Superior temporal gyrus (tissue), 1 donor: Measurements from ENCODE around the gene NXPH2.
"Not testable (repeated sequence)": the region's sequence is repeated elsewhere in the genome, so short reads cannot be mapped to it uniquely, and the experiment has no call there.

Source experiments
- DNase-seq: peaks from one replicate; pipeline ENCODE4 v3.0.0-alpha.2; 2016; ENCODE audit errors: extremely low spot score

Gene NXPH2

DNA sequence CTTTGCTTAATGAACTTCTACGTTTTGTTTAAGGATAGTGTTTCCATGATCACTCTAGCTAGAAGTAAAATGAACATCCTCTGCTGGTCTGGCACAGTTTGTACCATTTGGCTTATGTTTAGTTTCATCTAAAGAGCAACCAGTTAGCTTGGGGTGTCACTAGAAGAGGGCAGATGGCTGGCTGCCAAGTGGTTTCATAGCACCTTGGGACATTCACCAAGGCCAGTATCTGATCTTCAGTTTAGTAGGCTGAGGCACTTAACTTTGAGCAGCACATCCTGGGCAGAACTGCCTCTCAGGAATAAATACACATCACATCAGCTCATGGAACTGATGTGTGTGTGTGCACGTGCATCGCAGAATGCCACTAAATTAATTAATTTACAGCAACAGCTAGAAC is 68.4 kb downstream of the NXPH2 start:
- no peak for DNase-seq

DNA sequence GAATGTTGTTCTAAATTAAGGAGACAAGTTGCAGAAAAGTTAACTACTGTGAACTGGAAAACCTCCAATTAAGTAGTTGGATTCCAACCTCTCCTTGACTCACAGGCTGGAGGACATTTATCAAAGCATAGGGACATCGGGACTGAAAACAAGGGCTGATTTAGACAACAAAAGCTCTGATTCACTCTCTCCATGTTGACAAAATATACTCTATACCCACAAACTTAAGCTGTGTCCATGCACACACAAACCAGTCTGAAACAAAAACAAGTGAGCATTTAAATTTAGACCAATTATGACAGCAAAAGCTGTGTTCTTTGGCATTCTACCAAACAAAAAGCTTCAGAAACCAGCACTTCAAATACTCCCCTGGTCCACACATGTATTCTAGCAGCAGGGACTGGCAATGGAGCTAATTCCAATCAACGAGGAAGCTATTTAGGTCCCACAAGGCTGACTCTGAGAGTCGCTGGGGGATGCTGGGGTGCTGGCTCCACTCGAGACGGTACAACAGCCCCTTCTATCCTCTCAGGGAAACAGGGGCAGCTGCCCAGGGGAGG is 71.4 kb downstream of the NXPH2 start:
- peak; percentile 51 for DNase-seq

- peak; percentile 77 for DNase-seq
Observed at GRCh38 chr2:138707392-138708074, 72.7 kb downstream of the NXPH2 start.

- no peak for DNase-seq
Observed at GRCh38 chr2:138703242-138703641, 76.9 kb downstream of the NXPH2 start.

GRCh38 chr2:138700716-138701115 is 79.5 kb downstream of the NXPH2 start:
- DNase-seq, result no peak

- no peak for DNase-seq
Observed at GRCh38 chr2:138699421-138699820, 80.8 kb downstream of the NXPH2 start.

- no peak for DNase-seq
Observed at GRCh38 chr2:138698428-138698827, 81.8 kb downstream of the NXPH2 start.

DNA sequence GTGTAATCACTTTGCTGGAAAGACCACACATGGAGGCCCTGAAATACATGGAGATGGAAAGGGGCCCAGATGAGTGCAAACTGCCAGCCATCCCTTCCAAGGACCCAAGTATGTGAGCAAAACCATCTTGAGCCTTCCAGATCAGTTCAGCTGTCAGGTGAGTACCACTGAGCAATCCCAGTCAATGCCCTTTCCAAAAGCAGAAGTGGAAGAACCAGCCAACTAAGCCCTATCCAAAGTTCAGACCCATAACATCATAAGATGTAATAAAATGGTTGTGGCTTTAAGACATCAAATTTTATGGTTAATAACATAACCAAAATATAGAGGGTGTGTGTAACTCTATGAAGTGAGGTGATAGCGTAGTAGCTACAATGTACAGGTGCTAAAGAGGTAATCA is 88.5 kb downstream of the NXPH2 start:
- no peak for DNase-seq

DNA sequence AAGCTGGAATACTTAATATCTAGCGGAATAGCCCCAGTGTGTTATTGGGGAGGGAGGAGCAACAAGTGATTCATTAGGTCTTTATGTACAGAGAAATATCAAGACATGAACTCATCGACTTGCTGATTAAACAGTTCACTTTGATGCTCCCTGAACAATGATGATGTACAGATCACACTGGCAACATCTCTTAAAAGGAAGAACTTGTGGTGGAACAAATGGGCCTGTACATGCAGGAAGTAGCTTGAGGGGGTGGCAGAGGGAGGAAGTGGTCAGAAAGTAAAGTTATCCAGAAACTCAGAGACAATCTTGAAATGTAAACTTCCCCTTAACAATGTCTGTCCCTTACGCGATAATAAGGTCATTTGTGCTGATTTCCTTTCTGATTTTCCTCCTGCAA is 90.5 kb downstream of the NXPH2 start:
- DNase-seq, result no peak

DNA sequence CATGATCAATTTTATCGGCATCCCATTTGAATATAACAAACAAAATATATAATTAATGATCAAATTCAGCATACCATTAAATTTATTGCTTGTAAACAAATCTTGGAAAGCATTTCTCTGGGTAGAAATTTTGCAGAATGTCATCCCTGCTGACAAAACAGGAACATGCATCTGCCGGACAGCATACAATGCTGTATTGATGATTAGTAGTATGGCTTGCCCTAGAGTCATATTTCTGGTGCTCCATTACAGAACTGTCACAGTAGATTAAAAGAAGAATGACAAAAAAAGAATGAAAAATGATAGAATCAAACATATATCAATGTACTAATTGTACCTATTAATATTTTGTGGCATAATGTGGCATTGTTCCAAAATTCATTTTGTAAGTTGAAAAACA is 98.0 kb downstream of the NXPH2 start:
- no peak for DNase-seq

- DNase-seq, result no peak
Observed at GRCh38 chr2:138677221-138677620, 103.0 kb downstream of the NXPH2 start.

DNA sequence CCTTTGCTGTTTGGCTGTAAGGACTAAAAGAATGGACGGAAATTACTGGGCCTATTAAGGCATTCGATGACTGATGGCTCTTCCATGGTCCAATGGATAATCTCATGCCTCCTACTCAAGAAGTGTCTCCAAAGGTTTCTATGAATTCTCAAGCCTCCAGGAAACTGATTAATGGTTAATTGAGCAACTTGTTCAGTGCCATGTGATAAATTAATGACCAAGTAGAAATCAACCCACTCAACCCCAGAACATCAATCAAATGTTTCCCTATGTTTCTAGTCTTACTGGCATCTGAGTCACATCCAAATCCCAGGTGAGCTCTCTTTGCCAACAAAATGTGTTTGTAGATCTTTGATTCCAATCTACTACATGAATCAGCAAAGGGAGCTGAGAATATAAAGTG is 103.6 kb downstream of the NXPH2 start:
- no peak for DNase-seq

DNA sequence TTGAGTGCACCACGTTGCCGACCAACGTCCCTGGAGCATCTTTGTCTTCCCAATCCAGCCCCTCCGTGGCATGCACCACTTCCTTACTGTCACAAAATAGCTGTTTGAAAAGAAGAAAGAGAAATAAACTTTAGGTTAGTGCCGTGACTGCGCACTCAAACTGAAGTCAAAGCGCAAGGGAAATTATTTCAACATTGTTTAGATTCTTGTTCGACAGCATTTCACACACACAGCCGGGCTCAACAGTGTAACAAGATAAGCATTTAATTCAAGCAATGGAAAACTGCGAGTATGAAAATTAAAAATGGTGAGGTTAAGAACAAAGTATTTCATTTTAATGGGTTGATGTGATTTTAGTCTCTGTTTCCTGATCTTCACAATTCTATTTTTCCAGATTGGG is 108.6 kb downstream of the NXPH2 start:
- DNase-seq, result no peak

GRCh38 chr2:138670734-138671133 is 109.5 kb downstream of the NXPH2 start:
- no peak for DNase-seq

DNA sequence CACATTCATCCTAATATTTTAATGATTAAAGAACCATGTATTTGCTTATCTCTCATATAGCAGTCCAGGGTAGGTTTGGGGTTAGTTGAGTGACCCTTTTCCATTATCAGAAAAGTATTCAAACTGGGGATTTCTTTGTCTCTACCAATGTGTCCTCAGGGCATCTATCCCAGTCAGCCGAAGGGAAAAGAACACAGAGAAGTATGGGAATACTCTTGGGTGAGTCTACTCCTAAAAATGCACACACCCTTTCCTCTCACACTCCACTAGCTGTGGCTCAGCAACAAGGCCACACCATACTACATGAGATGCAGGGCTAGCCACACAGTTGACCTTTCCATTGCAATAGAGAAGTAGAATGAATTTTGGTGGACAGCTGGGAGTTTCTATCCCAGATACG is 114.3 kb downstream of the NXPH2 start:
- no peak for DNase-seq

- DNase-seq, result no peak
Observed at GRCh38 chr2:138658187-138658894, 121.8 kb downstream of the NXPH2 start.

DNA sequence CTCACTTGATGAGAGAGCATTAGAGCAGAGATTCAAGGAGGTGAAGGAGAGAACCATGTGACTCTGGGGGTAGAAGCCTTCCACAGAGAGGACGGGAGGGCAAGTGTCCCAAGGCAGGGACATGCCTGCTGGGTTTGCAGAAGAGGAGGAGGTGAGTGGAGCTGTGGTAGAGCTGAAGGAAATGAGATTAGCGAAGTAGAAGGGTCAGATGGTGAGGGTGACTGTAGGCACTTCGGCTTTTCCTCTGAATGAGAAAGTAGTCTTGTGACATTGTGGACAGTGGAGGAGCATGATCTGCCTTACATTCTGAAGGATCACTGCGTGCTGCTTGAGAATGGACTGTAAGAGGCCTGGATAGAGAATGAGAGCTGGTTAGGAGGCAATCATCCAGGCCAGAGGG is 126.0 kb downstream of the NXPH2 start:
- no peak for DNase-seq

DNA sequence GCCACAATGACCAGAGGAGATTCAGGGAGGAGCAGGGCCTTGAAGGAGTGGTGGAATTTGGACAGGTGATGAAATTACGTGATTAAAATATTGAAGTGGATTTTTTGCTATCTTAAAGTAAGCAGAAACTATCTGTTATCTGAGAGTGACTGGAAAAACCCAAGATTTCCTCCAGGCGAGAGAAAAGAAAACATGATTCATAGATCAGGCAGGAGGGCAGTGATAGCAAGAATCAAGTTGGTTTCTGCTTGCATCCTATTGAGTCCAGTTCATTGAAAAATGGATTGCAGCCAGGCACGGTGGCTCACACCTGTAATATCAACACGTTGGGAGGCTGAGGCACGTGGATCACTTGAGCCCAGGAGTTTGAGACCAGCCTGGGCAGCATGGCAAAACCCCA is 127.8 kb downstream of the NXPH2 start:
- no peak for DNase-seq

DNA sequence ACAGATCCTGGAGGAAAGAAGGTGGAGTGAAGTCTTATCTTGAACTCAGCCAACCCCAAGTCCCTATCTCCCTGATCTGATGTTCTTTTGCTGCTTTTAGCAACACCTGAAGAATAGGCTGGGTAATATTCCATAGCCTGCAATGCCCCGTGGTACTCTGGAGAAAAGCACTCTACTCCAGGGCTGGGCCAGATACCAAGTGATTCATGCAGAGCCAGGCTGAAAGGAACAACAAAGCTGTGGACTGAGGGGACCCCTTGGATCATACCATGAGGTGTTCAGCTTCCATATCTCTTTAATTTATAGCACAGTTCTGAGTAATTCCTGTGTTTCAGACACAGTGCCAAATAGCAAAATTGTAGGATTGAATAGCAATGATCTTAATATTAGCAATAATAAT is 130.6 kb downstream of the NXPH2 start:
- DNase-seq, result no peak

- no peak for DNase-seq
Observed at GRCh38 chr2:138648606-138649005, 131.6 kb downstream of the NXPH2 start.

GRCh38 chr2:138644776-138645175 is 135.4 kb downstream of the NXPH2 start:
- not testable (repeated sequence) for DNase-seq

GRCh38 chr2:138640921-138641676 is 139.1 kb downstream of the NXPH2 start:
- no peak for DNase-seq

DNA sequence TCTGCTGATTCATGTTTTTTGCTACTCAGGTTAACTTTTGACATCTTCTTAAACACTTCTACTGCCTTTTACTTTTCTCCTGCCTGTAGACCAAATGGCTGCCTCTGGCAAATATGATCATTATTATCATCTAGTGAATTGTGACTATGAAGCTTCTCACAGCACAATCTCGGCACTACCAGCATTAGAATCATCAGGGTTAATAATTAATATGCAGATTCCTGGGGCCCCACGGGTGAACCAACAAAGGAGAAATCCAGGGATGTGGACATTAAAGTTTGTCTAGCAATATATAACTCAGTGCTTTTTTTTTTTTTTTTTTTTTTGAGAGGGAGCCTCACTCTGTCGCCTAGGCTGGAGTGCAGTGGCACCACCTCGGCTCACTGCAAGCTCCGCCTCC is 142.5 kb downstream of the NXPH2 start:
- no peak for DNase-seq
